ENCODE measurements around the gene CNTNAP2.

- no peak for TF ChIP-seq CTCF (IDR thresholded peaks at IDR 0.05)
- TF ChIP-seq POLR2A (IDR thresholded peaks at IDR 0.05): no peak
Measured at GRCh38 chr7:146378196-146378595, 261.6 kb downstream of the CNTNAP2 start.
